Raji (cell line): ENCODE data around the gene TRAF3.

Experiments used
- POLR2A ChIP-seq: IDR thresholded peaks from 2 replicates; pipeline ENCODE4 v1.6.1; 2011; ENCODE audit warnings: low read depth, low read length, control low read depth; ENCODE audit not compliant: insufficient read depth

Gene TRAF3, protein sequence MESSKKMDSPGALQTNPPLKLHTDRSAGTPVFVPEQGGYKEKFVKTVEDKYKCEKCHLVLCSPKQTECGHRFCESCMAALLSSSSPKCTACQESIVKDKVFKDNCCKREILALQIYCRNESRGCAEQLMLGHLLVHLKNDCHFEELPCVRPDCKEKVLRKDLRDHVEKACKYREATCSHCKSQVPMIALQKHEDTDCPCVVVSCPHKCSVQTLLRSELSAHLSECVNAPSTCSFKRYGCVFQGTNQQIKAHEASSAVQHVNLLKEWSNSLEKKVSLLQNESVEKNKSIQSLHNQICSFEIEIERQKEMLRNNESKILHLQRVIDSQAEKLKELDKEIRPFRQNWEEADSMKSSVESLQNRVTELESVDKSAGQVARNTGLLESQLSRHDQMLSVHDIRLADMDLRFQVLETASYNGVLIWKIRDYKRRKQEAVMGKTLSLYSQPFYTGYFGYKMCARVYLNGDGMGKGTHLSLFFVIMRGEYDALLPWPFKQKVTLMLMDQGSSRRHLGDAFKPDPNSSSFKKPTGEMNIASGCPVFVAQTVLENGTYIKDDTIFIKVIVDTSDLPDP

DNA sequence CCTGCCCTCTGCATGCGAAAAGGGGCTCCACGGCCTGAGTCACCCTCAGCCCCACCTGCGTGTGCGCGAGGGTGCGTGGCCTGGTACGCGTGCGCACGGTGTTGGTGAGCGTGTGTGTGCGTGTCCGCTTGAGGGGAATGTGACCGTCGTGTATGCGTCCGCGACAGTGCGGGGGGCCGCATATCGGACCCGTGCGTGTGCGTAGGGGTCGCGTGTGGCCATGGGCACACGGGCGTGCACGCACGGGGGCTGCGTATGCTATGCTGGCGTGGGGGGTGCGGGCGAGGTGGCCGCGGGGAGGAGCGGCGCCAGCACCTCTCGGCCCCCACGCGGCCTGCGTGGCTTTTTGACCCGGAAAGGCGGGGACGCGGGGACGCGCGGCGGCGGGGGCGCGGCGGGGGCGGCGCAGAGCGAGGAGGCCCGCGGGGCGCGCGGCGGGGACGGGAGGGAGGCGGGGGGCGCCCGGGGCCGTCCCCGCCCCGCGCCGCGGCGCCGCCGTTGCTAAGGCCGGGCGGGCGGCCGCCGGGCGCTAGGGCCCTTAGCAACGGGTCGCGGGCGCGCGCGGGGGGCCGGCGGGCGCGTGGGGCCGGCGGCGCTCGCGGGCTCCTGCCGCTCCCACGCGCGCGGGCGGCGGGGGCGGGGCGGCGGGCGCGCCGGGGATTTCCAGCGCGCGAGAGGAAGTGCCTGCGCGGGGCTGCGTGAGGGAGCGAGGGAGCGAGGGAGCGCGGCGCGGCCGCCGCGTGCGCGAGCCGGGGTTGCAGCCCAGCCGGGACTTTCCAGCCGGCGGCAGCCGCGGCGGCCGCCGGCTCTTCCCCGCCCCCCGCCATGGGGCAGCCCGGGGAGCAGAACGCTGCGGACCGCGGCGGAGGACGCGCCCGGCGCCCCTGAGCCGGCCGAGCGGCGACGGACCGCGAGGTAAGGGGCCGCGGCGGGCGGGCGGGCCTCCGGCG lies at the start of gene TRAF3:
Gene TRAF3 (plus strand): TSS at position 689 of the 950 bp plus-strand sequence. CDS start 92,753 bp downstream, outside the sequence.
- TF ChIP-seq POLR2A = peak; percentile 59

DNA sequence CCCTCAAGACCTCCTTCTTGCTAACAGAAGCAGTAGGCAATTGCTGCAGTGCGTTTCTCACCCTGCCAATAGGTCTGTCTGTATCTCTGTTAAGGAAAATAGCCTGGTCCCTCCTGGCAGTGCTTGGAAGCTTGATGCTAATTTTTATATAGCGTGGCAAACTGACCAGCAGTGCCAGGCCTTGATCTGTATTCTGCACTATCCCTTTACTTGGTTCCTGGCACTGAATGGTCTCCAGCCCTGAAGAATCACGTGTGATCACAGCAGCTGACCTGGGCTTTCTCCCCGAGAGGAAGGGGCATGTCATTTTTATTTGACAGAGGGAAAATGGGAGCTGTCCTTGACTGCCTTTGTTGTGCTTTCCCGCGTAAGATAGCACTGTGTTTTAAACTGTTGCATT lies 48.7 kb upstream of the TRAF3 start:
- TF ChIP-seq POLR2A = no peak

DNA sequence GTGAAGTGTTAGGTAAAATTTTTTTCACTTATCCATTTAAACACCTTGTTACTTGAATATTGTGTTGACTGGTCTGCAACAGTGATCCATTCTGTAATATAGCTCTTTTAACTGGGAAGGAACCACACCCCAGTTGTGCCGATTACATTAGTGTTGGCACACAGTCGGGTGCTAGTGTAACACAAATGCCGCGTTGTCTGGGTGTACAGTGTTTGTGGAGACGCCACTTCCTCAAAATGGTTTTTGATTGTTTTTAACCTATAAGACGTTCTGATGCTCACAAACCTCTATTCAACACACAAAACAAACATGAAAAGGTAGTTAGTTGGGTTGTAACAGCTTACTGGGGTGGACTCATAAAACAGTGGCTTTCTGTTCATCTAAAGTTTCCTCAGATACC lies 48.0 kb upstream of the TRAF3 start:
- TF ChIP-seq POLR2A = no peak

DNA sequence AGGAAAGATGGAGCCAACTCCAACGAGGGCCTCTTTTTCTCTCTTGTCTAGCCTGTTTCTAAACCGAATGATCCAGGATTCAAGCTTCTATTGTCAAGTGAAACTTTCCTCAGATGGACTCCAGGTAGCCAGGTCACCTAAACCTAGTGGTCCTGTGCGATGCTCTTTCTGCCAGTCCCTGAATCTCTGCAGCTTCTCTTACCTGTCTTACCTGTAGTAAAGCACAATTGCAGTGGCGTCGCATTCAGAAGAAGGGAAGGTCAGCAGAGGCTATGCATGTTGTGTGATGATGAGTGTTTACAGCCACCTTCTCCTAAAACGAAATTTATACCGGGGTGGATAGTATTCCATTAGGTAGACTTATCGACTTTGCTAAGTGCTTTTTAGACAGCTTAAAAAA lies 47.4 kb upstream of the TRAF3 start:
- TF ChIP-seq POLR2A = no peak

DNA sequence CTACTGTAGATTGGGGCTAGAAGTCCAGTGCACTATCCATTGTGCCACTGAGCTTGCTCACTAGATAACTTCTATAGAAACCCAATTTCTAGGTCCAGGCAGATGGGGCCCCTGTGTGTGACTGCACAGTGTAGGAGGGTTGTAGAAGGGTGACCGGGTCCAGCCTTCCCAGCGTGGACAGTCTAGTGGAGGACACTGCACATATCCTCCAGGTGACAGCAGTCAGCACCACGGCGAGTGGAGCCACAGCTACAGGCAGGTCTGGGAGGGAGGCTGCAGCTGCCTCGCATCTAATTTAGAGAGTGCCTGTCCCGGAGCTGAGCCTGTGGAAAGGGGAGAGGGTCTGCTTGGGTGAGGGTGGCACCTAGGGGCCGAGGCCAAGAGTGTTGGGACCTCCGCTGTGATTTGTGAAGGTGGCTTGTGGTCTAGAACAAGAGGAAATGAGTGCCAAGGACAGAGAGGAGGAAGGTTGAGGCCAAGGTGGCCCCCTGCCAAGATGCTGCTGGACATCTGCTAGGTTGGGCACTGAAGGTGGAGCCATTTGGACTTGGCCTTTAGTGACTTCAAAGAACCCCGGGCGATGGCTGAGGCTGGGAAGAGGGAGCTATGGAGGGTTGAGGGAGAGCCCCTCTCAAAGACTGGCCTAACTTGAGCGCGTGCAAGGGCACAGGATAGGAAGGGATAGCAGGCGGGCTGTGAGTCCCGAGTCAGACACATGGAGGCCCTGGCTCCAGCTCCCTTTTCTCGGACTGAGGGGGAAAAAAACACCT lies 46.0 kb upstream of the TRAF3 start:
- no peak for TF ChIP-seq POLR2A

DNA sequence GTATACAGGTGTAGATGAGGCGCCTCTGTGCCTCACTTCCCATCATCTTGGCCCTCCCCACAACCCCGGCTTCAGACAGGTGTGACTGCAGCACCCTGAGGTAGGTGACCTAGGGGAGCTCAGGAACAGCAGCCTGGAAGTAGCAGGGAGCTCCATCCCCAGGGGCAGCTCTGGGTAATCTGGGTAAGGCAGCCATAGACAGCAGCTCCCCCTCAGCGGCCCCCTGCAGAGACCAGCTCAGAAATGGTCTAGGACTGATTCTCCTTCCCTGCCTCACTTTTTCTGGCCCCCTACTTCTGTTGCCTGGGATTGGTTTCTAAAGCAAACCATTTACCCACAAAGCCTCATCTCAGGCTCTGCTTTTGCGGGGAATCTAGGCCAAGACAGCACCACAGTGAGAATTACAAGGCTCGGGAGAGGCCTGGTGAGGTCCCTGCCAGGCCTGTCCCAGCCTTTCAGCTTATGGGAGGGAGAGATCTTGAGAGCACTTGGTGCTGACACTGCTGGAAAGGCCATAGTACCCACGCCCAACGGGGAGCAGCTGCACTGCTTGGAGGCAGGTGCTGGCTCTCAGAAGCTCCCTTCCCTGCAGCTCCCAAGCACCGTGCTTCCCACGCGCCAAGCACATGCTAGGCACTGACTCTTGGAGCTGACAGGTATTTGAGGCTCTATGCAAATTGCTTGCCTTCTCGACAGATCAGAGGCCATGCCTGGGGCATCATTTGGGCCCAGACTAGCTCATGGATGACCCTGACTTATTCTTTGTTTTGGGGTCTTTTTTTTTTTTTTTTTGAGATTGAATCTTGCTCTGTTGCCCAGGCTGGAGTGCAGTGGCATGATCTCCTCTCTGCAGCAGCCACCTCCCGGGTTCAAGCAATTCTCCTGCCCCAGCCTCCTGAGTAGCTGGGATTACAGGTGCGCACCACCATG lies 45.1 kb upstream of the TRAF3 start:
- no peak for TF ChIP-seq POLR2A

DNA sequence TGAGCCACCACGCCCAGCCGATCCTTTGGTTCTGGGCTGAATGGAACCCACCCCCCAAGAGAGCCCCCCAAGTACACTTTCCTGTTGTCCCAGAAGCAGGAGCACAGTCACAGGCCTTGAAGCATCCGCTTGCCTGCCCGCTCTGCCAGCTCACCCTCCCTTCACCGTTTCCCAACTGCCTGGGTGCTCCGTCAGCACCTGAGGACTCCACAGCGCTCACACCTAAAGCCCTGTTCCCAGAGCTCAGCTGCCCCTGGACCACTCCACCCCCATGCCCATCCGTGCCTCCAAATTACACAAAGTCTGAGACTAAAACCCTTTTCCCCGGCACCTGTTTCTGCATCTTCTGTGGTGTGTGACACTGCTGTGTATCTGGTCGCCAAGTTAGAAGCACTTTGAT lies 44.3 kb upstream of the TRAF3 start:
- no peak for TF ChIP-seq POLR2A

DNA sequence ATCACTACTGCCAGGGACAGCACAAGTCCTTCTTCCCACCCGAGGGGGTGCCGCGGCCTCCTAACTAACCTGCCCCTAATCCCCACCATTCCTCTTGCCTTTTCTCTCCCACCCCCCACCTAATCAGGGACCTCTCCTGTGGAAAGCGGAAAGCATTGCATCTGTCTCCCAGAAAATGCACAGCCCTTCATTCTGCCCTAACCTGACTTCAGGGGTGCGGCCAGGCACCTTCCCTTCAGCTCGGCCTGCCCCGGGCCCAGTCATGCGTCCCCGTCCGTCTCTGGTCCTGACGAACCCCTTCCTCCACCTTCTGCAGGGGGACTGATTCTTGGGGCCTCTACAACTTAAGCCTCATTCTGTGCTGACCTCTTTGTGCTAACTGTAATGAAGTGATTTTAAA lies 43.9 kb upstream of the TRAF3 start:
- TF ChIP-seq POLR2A = no peak

DNA sequence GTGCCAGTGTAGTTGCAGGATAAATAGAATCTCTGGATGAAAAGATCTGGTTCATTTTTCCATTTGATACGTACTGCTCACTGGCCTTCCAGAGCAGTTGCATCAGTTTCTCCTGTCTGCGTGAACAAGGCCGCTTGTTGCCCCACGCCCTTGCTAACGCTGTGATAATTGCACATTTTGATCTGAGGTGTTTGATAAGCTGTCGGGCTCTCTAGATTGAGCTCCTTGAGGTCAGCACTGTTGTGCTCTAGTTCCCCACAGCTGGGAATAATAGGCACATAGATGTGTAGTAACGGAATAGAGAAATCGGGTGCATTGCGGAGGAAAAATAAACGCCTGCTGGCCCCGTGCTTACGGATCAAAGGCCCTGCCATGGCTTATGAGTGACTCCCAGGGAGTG lies 42.8 kb upstream of the TRAF3 start:
- no peak for TF ChIP-seq POLR2A

DNA sequence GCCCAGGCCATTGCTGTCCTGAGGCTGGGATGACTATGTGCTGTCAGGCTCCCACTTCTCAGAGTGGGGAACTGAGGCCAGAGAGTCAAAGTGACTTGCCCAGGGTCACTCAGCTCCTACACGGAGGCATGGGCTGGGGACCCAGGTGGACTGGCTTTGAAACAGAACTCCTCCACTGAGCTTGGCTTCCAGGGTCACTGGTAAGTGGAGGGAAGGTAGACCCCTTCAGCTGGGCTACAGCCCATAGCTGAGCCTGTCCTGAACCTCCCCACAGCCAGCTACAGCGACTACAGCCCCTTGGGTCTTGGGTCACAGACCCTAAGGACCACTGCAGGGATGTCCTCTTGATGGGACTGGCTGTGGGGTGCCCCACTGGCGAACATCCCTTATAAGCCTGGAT lies 40.3 kb upstream of the TRAF3 start:
- no peak for TF ChIP-seq POLR2A

DNA sequence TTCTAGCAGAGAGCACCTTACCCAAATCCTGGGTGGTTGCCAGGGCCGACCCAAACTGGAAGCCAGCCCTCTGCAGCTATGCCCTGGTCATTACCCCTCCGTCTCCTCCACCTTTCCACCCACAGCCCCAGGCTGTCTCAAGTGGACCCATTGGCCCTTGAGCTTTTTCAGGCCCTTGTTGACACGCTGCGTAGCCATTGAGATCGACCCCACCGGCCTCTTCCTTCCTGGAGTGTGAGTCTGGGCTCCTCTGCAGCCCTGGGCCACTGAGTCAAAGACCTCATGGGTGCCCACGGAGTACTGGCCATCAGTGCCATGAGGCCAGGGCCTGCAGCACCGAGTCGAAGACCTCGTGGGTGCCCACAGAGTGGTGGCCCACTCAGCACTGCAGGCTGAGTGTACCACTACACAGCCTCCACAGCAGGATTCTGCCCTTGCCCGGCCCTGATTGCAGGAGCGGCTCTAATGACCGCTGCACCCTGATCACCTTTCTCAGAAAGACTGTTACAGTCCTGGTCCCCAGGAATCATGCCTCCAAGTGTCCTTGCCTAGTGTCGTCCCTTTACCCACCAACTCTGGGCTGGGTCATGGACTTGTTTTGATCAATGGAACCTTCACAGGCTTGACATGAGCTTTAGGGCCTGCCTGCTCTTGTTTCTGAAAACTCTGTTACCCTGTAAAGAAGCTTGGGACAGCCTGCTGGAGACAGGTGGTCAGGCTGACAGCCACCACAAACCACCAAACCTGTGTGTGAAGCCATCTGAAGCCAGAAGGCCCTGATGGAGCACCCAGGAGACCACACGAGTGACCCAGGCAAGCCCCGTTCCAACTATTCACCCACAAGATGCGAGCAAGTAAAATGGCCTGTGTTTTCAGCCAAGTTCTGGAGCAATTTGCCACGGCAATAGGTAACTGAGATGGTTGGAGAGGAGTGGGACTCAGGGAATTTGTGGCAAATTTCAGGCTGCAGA lies 39.6 kb upstream of the TRAF3 start:
- no peak for TF ChIP-seq POLR2A

DNA sequence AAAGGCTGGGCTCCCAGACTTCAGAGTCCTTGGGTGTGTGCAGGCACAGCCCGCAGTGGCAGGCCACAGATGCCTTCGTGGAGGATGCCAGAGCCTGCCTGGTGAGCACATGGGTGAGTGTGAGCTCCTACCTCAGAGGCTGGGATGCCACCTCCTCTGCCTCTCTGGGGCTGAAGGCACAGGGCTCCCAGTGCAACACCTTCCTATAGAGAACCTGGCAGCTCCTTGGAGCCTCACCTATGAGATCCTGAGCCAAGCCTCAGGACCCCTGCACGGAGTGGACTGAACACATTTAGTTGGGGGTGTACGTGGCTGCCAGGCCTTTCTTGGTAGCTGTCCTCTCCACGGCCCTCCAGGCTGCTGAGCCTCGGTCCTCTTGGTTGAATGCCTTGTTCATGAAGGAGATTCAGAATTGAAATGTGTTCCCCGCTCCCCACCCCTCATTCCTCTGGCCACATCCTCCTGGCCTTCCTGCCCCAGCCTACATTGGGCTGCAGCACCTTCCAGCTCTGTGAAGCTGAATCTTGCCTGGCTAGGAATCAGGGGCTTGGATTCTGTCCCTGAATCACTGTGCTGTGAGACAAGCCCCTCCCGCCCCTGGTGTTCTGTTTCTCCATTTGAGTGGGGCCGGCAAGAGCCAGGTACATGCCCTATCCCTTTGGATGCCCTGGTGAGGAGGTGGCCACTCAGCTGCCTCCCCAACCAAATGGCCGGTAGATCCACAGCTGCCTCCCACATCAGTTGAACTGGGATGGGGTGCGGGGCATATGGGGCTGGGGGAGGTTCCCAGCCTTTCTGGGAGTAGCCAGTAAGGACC lies 38.7 kb upstream of the TRAF3 start:
- TF ChIP-seq POLR2A = no peak

DNA sequence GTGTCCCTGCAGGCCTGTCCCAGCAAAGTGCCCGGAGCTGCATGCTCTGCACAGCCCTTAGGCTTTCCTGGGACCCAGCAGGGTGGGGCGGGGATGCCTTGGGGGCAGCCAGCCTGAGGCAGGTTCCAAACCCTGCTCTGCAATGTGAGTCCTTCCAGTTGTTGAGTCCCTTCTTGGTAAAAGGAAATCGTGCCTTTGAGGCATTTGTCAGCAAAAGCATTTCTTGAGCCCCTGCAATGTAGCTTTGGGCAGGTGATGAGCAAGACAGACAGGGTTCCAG lies 38.1 kb upstream of the TRAF3 start:
- TF ChIP-seq POLR2A = no peak
